Measurements from ENCODE around the gene METRN. TPM values are rescaled to one million over a fixed set of nuclear protein-coding genes. Genes with fewer than 3 reads are reported as not detected.
A peak's percentile ranks its signal among the peaks of the same experiment; 100 is the strongest.

METRN gene
- total and polyA plus RNA-seq, 7 experiments from 2014 or later = 3.7 to 5.1 (median 4.8) TPM

GRCh38 chr16:669666-670065 is 45.3 kb upstream of the METRN start:
- intact Hi-C loops (cut with micrococcal nuclease) = loop anchor here in 1 of 2 donors (2.0 kb wide), 1 partner anchor 15 kb away; the partner anchor contains the start of gene JMJD8
- ChIA-PET POLR2A (interaction anchor here (0.6 to 5.3 kb wide), 5 partner anchors 9 to 53 kb away, joined by 3 to 33 read pairs (median 5); partner anchors contain the start of genes WDR24 and WDR90), CTCF (no interaction called here)
- Mint-ChIP-seq H3K4me1 (peaks cover 0 to 10% (median 6%) of the 10 kb centered on the region in 7 donors), H3K27ac (peak overlapping the region in 2 of 9 donors; percentile 8 to 43), H3K4me3 (peak overlapping the region in 9 of 10 donors; percentile 13 to 83 (median 58)), H3K27me3 (peaks cover 0 to under 1% (median 0%) of the 10 kb centered on the region in 5 donors), H3K9me3 (no peaks in the 10 kb centered on the region), H3K36me3 (peaks cover 0 to 10% (median 3%) of the 10 kb centered on the region in 5 donors)
- peak overlapping the region; percentile 3 for H3K27ac ChIP-seq (ENCODE audit: low read depth, low read length)
- ATAC-seq = no peak
- no peaks in the 10 kb centered on the region for H3K9me3 ChIP-seq (ENCODE audit: control insufficient read depth in 2 of 3, low read length in 3 of 3)
- H3K36me3 ChIP-seq (ENCODE audit: control insufficient read depth in 2 of 3, insufficient read depth in 3 of 3, low read length in 3 of 3) = peaks cover 0 to 56% (median 3%) of the 10 kb centered on the region in 3 experiments
- H3K4me1 ChIP-seq (ENCODE audit: control insufficient read depth in 2 of 2, insufficient read depth in 2 of 2, low read length in 2 of 2) = peaks cover 9 to 12% of the 10 kb centered on the region in 2 donors
- H3K4me3 ChIP-seq (ENCODE audit: low read length) = no peak overlapping the region
- H3K27me3 ChIP-seq (ENCODE audit: control insufficient read depth in 2 of 2, insufficient read depth in 2 of 2, low read length in 2 of 2) = no peaks in the 10 kb centered on the region
- DNase-seq = no peak

- ChIA-PET CTCF (no interaction called here), POLR2A (interaction anchor here (1.0 to 5.3 kb wide), 2 partner anchors 16 to 18 kb away, joined by 3 to 33 read pairs; partner anchors contain the start of gene WDR24)
- Histone ChIP-seq H3K27ac (ENCODE audit: low read depth, low read length) (no peak overlapping the region), H3K27me3 (ENCODE audit: control insufficient read depth in 2 of 2, insufficient read depth in 2 of 2, low read length in 2 of 2) (no peaks in the 10 kb centered on the region), H3K36me3 (ENCODE audit: control insufficient read depth in 2 of 3, insufficient read depth in 3 of 3, low read length in 3 of 3) (peaks cover 0 to 56% (median 3%) of the 10 kb centered on the region in 3 experiments), H3K9me3 (ENCODE audit: control insufficient read depth in 2 of 3, low read length in 3 of 3) (no peaks in the 10 kb centered on the region), H3K4me3 (ENCODE audit: low read length) (no peak overlapping the region), H3K4me1 (ENCODE audit: control insufficient read depth in 2 of 2, insufficient read depth in 2 of 2, low read length in 2 of 2) (peaks cover 9 to 12% of the 10 kb centered on the region in 2 donors)
- Mint-ChIP-seq H3K27ac (no peak overlapping the region), H3K4me1 (peaks cover 0 to 12% (median 9%) of the 10 kb centered on the region in 7 donors), H3K36me3 (peaks cover 0 to 10% (median 3%) of the 10 kb centered on the region in 5 donors), H3K27me3 (peaks cover 0 to 7% (median 0%) of the 10 kb centered on the region in 5 donors), H3K9me3 (no peaks in the 10 kb centered on the region), H3K4me3 (peak overlapping the region in 8 of 10 donors; percentile 13 to 81 (median 24))
- ATAC-seq (no peak), DNase-seq (no peak)
- intact Hi-C loops (cut with micrococcal nuclease) = no loop called here
Measured at GRCh38 chr16:670485-671352, 44.2 kb upstream of the METRN start.

- H3K27me3 ChIP-seq (ENCODE audit: control insufficient read depth in 2 of 2, insufficient read depth in 2 of 2, low read length in 2 of 2) = no peaks in the 10 kb centered on the region
- H3K36me3 ChIP-seq (ENCODE audit: control insufficient read depth in 2 of 3, insufficient read depth in 3 of 3, low read length in 3 of 3) = peaks cover 0 to 56% (median 3%) of the 10 kb centered on the region in 3 experiments
- peak overlapping the region in 2 of 10 donors; percentile 8 to 37 for H3K4me3 Mint-ChIP-seq
- no peak overlapping the region for H3K4me3 ChIP-seq (ENCODE audit: low read length)
- no peaks in the 10 kb centered on the region for H3K9me3 Mint-ChIP-seq
- CTCF ChIA-PET = no interaction called here
- POLR2A ChIA-PET = interaction anchor here (1.0 to 5.3 kb wide), 2 partner anchors 15 to 18 kb away, joined by 3 to 33 read pairs; partner anchors contain the start of gene WDR24
- H3K4me1 Mint-ChIP-seq = peaks cover 0 to 12% (median 9%) of the 10 kb centered on the region in 7 donors
- H3K27ac Mint-ChIP-seq = no peak overlapping the region
- no peak for ATAC-seq
- H3K9me3 ChIP-seq (ENCODE audit: control insufficient read depth in 2 of 3, low read length in 3 of 3) = no peaks in the 10 kb centered on the region
- peaks cover 0 to 10% (median 3%) of the 10 kb centered on the region in 5 donors for H3K36me3 Mint-ChIP-seq
- intact Hi-C loops (cut with micrococcal nuclease) = no loop called here
- peaks cover 9 to 11% of the 10 kb centered on the region in 2 donors for H3K4me1 ChIP-seq (ENCODE audit: control insufficient read depth in 2 of 2, insufficient read depth in 2 of 2, low read length in 2 of 2)
- H3K27ac ChIP-seq (ENCODE audit: low read depth, low read length) = no peak overlapping the region
- H3K27me3 Mint-ChIP-seq = peaks cover 0 to 7% (median 0%) of the 10 kb centered on the region in 5 donors
- DNase-seq = no peak
Measured at GRCh38 chr16:671353-672131, 43.4 kb upstream of the METRN start.

GRCh38 chr16:672371-672770 is 42.5 kb upstream of the METRN start:
- H3K27ac Mint-ChIP-seq = no peak overlapping the region
- intact Hi-C loops (cut with micrococcal nuclease) = no loop called here
- no peak overlapping the region for H3K27ac ChIP-seq (ENCODE audit: low read depth, low read length)
- peaks cover 0 to 15% (median 9%) of the 10 kb centered on the region in 7 donors for H3K4me1 Mint-ChIP-seq
- no peak overlapping the region for H3K4me3 Mint-ChIP-seq
- DNase-seq (no peak), ATAC-seq (no peak)
- ChIA-PET CTCF (no interaction called here), POLR2A (interaction anchor here (0.9 to 5.3 kb wide), 2 partner anchors 17 to 23 kb away, joined by 3 to 33 read pairs; partner anchors contain the start of gene WDR24)
- H3K36me3 ChIP-seq (ENCODE audit: control insufficient read depth in 2 of 3, insufficient read depth in 3 of 3, low read length in 3 of 3) = peaks cover 0 to 56% (median 3%) of the 10 kb centered on the region in 3 experiments
- H3K27me3 Mint-ChIP-seq = peaks cover 0 to 7% (median 0%) of the 10 kb centered on the region in 5 donors
- peaks cover 3 to 4% of the 10 kb centered on the region in 2 donors for H3K4me1 ChIP-seq (ENCODE audit: control insufficient read depth in 2 of 2, insufficient read depth in 2 of 2, low read length in 2 of 2)
- H3K4me3 ChIP-seq (ENCODE audit: low read length) = no peak overlapping the region
- H3K9me3 Mint-ChIP-seq = no peaks in the 10 kb centered on the region
- H3K27me3 ChIP-seq (ENCODE audit: control insufficient read depth in 2 of 2, insufficient read depth in 2 of 2, low read length in 2 of 2) = no peaks in the 10 kb centered on the region
- no peaks in the 10 kb centered on the region for H3K9me3 ChIP-seq (ENCODE audit: control insufficient read depth in 2 of 3, low read length in 3 of 3)
- peaks cover 0 to 10% (median 3%) of the 10 kb centered on the region in 5 donors for H3K36me3 Mint-ChIP-seq

- ATAC-seq (no peak), DNase-seq (no peak)
- Mint-ChIP-seq H3K4me3 (no peak overlapping the region), H3K27me3 (peaks cover 0 to 7% (median 0%) of the 10 kb centered on the region in 5 donors), H3K27ac (no peak overlapping the region), H3K36me3 (peaks cover 0 to 10% (median 3%) of the 10 kb centered on the region in 5 donors), H3K9me3 (no peaks in the 10 kb centered on the region), H3K4me1 (peaks cover 0 to 11% (median 5%) of the 10 kb centered on the region in 7 donors)
- Histone ChIP-seq H3K9me3 (ENCODE audit: control insufficient read depth in 2 of 3, low read length in 3 of 3) (no peaks in the 10 kb centered on the region), H3K4me1 (ENCODE audit: control insufficient read depth in 2 of 2, insufficient read depth in 2 of 2, low read length in 2 of 2) (no peaks in the 10 kb centered on the region), H3K4me3 (ENCODE audit: low read length) (no peak overlapping the region), H3K27me3 (ENCODE audit: control insufficient read depth in 2 of 2, insufficient read depth in 2 of 2, low read length in 2 of 2) (no peaks in the 10 kb centered on the region), H3K27ac (ENCODE audit: low read depth, low read length) (no peak overlapping the region), H3K36me3 (ENCODE audit: control insufficient read depth in 2 of 3, insufficient read depth in 3 of 3, low read length in 3 of 3) (peaks cover 0 to 56% (median 3%) of the 10 kb centered on the region in 3 experiments)
- CTCF ChIA-PET = no interaction called here
- POLR2A ChIA-PET = interaction anchor here (0.9 to 1.0 kb wide), 2 partner anchors 17 to 22 kb away, joined by 3 to 4 read pairs; partner anchors contain the start of gene WDR24
- intact Hi-C loops (cut with micrococcal nuclease) = no loop called here
Measured at GRCh38 chr16:672851-673250, 42.1 kb upstream of the METRN start.

- Mint-ChIP-seq H3K9me3 (no peaks in the 10 kb centered on the region), H3K27ac (no peak overlapping the region), H3K36me3 (peaks cover 0 to 10% (median 3%) of the 10 kb centered on the region in 5 donors), H3K4me1 (peaks cover 0 to 10% (median 5%) of the 10 kb centered on the region in 7 donors), H3K27me3 (peaks cover 0 to 7% (median 0%) of the 10 kb centered on the region in 5 donors), H3K4me3 (no peak overlapping the region)
- peaks cover 0 to 56% (median 3%) of the 10 kb centered on the region in 3 experiments for H3K36me3 ChIP-seq (ENCODE audit: control insufficient read depth in 2 of 3, insufficient read depth in 3 of 3, low read length in 3 of 3)
- no peak overlapping the region for H3K4me3 ChIP-seq (ENCODE audit: low read length)
- ChIA-PET CTCF (no interaction called here), POLR2A (interaction anchor here (1.0 to 1.2 kb wide), 2 partner anchors 16 to 22 kb away, joined by 3 to 4 read pairs; partner anchors contain the start of gene WDR24)
- DNase-seq = no peak
- H3K27ac ChIP-seq (ENCODE audit: low read depth, low read length) = no peak overlapping the region
- no peaks in the 10 kb centered on the region for H3K4me1 ChIP-seq (ENCODE audit: control insufficient read depth in 2 of 2, insufficient read depth in 2 of 2, low read length in 2 of 2)
- intact Hi-C loops (cut with micrococcal nuclease) = no loop called here
- H3K9me3 ChIP-seq (ENCODE audit: control insufficient read depth in 2 of 3, low read length in 3 of 3) = no peaks in the 10 kb centered on the region
- ATAC-seq = no peak
- no peaks in the 10 kb centered on the region for H3K27me3 ChIP-seq (ENCODE audit: control insufficient read depth in 2 of 2, insufficient read depth in 2 of 2, low read length in 2 of 2)
Measured at GRCh38 chr16:673399-673991, 41.4 kb upstream of the METRN start.

All from naive thymus-derived CD4-positive, alpha-beta T cell (primary cell).